ENCODE data around the gene MEOX1. TPM values are rescaled to one million over a fixed set of nuclear protein-coding genes. Genes with fewer than 3 reads are reported as not detected.

The MEOX1 gene
- total RNA-seq, 2 donors from 2014 or later, result 0.64 to 4.1 TPM

- Histone ChIP-seq H3K9ac (ENCODE audit: low read depth in 2 of 2, low read length in 2 of 2) (no peak overlapping the region), H3K36me3 (no peaks in the 10 kb centered on the region), H3K9me3 (no peaks in the 10 kb centered on the region), H3K27ac (no peak overlapping the region), H3K4me3 (no peak overlapping the region), H3K27me3 (no peaks in the 10 kb centered on the region), H3K4me1 (no peaks in the 10 kb centered on the region)
- DNase-seq, result no peak
- TF ChIP-seq CTCF (IDR thresholded peaks at IDR 0.05), result no peak
- intact Hi-C loops (cut with DNase I), result no loop called here
Observed at GRCh38 chr17:43599046-43599395, 62.7 kb downstream of the MEOX1 start.

GRCh38 chr17:43598357-43599045 lies 63.2 kb downstream of the MEOX1 start:
- TF ChIP-seq CTCF (IDR thresholded peaks at IDR 0.05), result no peak
- H3K27me3 ChIP-seq, result no peaks in the 10 kb centered on the region
- intact Hi-C loops (cut with DNase I), result no loop called here

GRCh38 chr17:43597624-43598356 lies 63.9 kb downstream of the MEOX1 start:
- intact Hi-C loops (cut with DNase I), result no loop called here

More at GRCh38 chr17:43598357-43599045, 63.2 kb downstream of the MEOX1 start:
- H3K9me3 ChIP-seq, result no peaks in the 10 kb centered on the region
- no peaks in the 10 kb centered on the region for H3K4me1 ChIP-seq
- no peak overlapping the region for H3K4me3 ChIP-seq
- no peak overlapping the region for H3K27ac ChIP-seq
- no peaks in the 10 kb centered on the region for H3K36me3 ChIP-seq
- H3K9ac ChIP-seq (ENCODE audit: low read depth in 2 of 2, low read length in 2 of 2), result no peak overlapping the region
- DNase-seq, result no peak

GRCh38 chr17:43595466-43595865 lies 66.3 kb downstream of the MEOX1 start:
- intact Hi-C loops (cut with DNase I), result no loop called here
- no peak for TF ChIP-seq CTCF (IDR thresholded peaks at IDR 0.05)
- no peaks in the 10 kb centered on the region for H3K9me3 ChIP-seq

More at GRCh38 chr17:43597624-43598356, 63.9 kb downstream of the MEOX1 start:
- Histone ChIP-seq H3K9ac (ENCODE audit: low read depth in 2 of 2, low read length in 2 of 2) (no peak overlapping the region), H3K4me1 (no peaks in the 10 kb centered on the region), H3K9me3 (no peaks in the 10 kb centered on the region), H3K27ac (no peak overlapping the region), H3K4me3 (no peak overlapping the region), H3K36me3 (no peaks in the 10 kb centered on the region), H3K27me3 (no peaks in the 10 kb centered on the region)
- DNase-seq, result no peak
- TF ChIP-seq CTCF (IDR thresholded peaks at IDR 0.05), result no peak

GRCh38 chr17:43591779-43592562 lies 69.8 kb downstream of the MEOX1 start:
- Histone ChIP-seq H3K4me3 (no peak overlapping the region), H3K9me3 (no peaks in the 10 kb centered on the region), H3K36me3 (no peaks in the 10 kb centered on the region), H3K9ac (ENCODE audit: low read depth in 2 of 2, low read length in 2 of 2) (no peak overlapping the region), H3K4me1 (no peaks in the 10 kb centered on the region), H3K27me3 (no peaks in the 10 kb centered on the region), H3K27ac (peak overlapping the region; percentile 57)
- DNase-seq, result peak; percentile 62
- intact Hi-C loops (cut with DNase I), result no loop called here
- TF ChIP-seq CTCF (IDR thresholded peaks at IDR 0.05), result no peak

More at GRCh38 chr17:43595466-43595865, 66.3 kb downstream of the MEOX1 start:
- Histone ChIP-seq H3K9ac (ENCODE audit: low read depth in 2 of 2, low read length in 2 of 2) (no peak overlapping the region), H3K27me3 (no peaks in the 10 kb centered on the region), H3K27ac (no peak overlapping the region), H3K4me1 (no peaks in the 10 kb centered on the region), H3K36me3 (no peaks in the 10 kb centered on the region), H3K4me3 (no peak overlapping the region)
- DNase-seq, result no peak
